HG03520 (cell line): ENCODE measurements around the gene RHOV.
A peak's percentile ranks its signal among the peaks of the same experiment; 100 is the strongest.

Experiments
- ATAC-seq: cut with Tn5 transposase; IDR thresholded peaks from one replicate; pipeline ENCODE4 v1.9.1; 2021; ENCODE audit warnings: mild to moderate bottlenecking, moderate library complexity; ENCODE audit not compliant: unreplicated experiment

Gene RHOV

GRCh38 chr15:40904552-40905201, 30.6 kb upstream of the RHOV start:
- no peak for ATAC-seq

GRCh38 chr15:40902605-40903561, 28.8 kb upstream of the RHOV start:
- ATAC-seq: no peak

GRCh38 chr15:40901053-40901443, 27.0 kb upstream of the RHOV start:
- ATAC-seq: no peak

- no peak for ATAC-seq
Measured at GRCh38 chr15:40900256-40901052, 26.4 kb upstream of the RHOV start.

- no peak for ATAC-seq
Measured at GRCh38 chr15:40899536-40900207, 25.6 kb upstream of the RHOV start.

GRCh38 chr15:40894681-40895448, 20.8 kb upstream of the RHOV start:
- peak; percentile 32 for ATAC-seq

- ATAC-seq: peak; percentile 87
Measured at GRCh38 chr15:40893733-40894680, 20.0 kb upstream of the RHOV start, which contains the start of gene VPS18. TSS of gene VPS18 (plus strand) at chr15:40894450. CDS start at chr15:40894769, 319 bp downstream.

- no peak for ATAC-seq
Measured at GRCh38 chr15:40893019-40893670, 19.1 kb upstream of the RHOV start.

- no peak for ATAC-seq
Measured at GRCh38 chr15:40892447-40893012, 18.5 kb upstream of the RHOV start.

GRCh38 chr15:40891810-40892446, 17.9 kb upstream of the RHOV start:
- no peak for ATAC-seq

- no peak for ATAC-seq
Measured at GRCh38 chr15:40891138-40891537, 17.1 kb upstream of the RHOV start.

- ATAC-seq: no peak
Measured at GRCh38 chr15:40889112-40889511, 15.1 kb upstream of the RHOV start.

GRCh38 chr15:40886586-40886985, 12.6 kb upstream of the RHOV start:
- no peak for ATAC-seq

- ATAC-seq: no peak
Measured at GRCh38 chr15:40881351-40881750, 7.3 kb upstream of the RHOV start.

GRCh38 chr15:40879609-40880008, 5.6 kb upstream of the RHOV start:
- ATAC-seq: no peak

GRCh38 chr15:40878785-40879184, 4.8 kb upstream of the RHOV start:
- ATAC-seq: no peak

GRCh38 chr15:40877694-40878093, 3.7 kb upstream of the RHOV start:
- no peak for ATAC-seq
